ENCODE measurements around the gene FAM107A. TPM values are rescaled to one million over a fixed set of nuclear protein-coding genes. Genes with fewer than 3 reads are reported as not detected.

Gene FAM107A
- polyA plus RNA-seq, 1 donor from 2014 or later = 0.16 TPM

- H3K4me3 ChIP-seq (ENCODE audit: low read length) = no peak overlapping the region
- H3K9ac ChIP-seq (ENCODE audit: low read length) = no peak overlapping the region
- no peaks in the 10 kb centered on the region for H3F3A ChIP-seq (ENCODE audit: insufficient read depth, low read length, poor library complexity, severe bottlenecking)
- no peak overlapping the region for H3K4me2 ChIP-seq (ENCODE audit: low read length)
- H3K79me2 ChIP-seq (replicated peaks; ENCODE audit: insufficient read depth, low read length) = no peaks in the 10 kb centered on the region
- H3K9me2 ChIP-seq (ENCODE audit: insufficient read depth, low read length) = no peaks in the 10 kb centered on the region
- no peaks in the 10 kb centered on the region for H4K20me1 ChIP-seq (ENCODE audit: insufficient read depth)
- H3K36me3 ChIP-seq (ENCODE audit: insufficient read depth, low read length) = no peaks in the 10 kb centered on the region
- no peaks in the 10 kb centered on the region for H3K9me3 ChIP-seq (ENCODE audit: low read length)
- H2AFZ ChIP-seq (ENCODE audit: low read depth, low read length) = no peak overlapping the region
- H3K27ac ChIP-seq (ENCODE audit: low read length) = no peak overlapping the region
- TF ChIP-seq EP300 (conservative IDR thresholded peaks at IDR 0.05; ENCODE audit: poor library complexity, severe bottlenecking) (no peak), EZH2 (IDR thresholded peaks at IDR 0.05; ENCODE audit: borderline replicate concordance, insufficient read depth, low read length, poor library complexity, severe bottlenecking) (no peak), TAF1 (IDR thresholded peaks at IDR 0.05; ENCODE audit: low read depth) (no peak), MXI1 (conservative IDR thresholded peaks at IDR 0.05; ENCODE audit: poor library complexity, severe bottlenecking) (no peak), POLR2AphosphoS5 (IDR thresholded peaks at IDR 0.05) (no peak), RAD21 (conservative IDR thresholded peaks at IDR 0.05) (no peak), CTCF (IDR thresholded peaks at IDR 0.05; ENCODE audit: poor library complexity, severe bottlenecking) (no peak)
- H3K27me3 ChIP-seq (ENCODE audit: insufficient read depth, low read depth, low read length) = no peaks in the 10 kb centered on the region
These were observed 16.4 kb downstream of the FAM107A start for GRCh38 chr3:58560771-58561311.

- H2AFZ ChIP-seq (ENCODE audit: low read depth, low read length) = no peak overlapping the region
- H3K27ac ChIP-seq (ENCODE audit: low read length) = no peak overlapping the region
- H3K4me2 ChIP-seq (ENCODE audit: low read length) = no peak overlapping the region
- no peaks in the 10 kb centered on the region for H3K9me3 ChIP-seq (ENCODE audit: low read length)
- no peak overlapping the region for H3K4me3 ChIP-seq (ENCODE audit: low read length)
- H3K36me3 ChIP-seq (ENCODE audit: insufficient read depth, low read length) = no peaks in the 10 kb centered on the region
- H3K27me3 ChIP-seq (ENCODE audit: insufficient read depth, low read depth, low read length) = no peaks in the 10 kb centered on the region
- no peak overlapping the region for H3K9ac ChIP-seq (ENCODE audit: low read length)
- H3K9me2 ChIP-seq (ENCODE audit: insufficient read depth, low read length) = no peaks in the 10 kb centered on the region
- no peaks in the 10 kb centered on the region for H3K79me2 ChIP-seq (replicated peaks; ENCODE audit: insufficient read depth, low read length)
- TF ChIP-seq CTCF (IDR thresholded peaks at IDR 0.05; ENCODE audit: poor library complexity, severe bottlenecking) = no peak
- no peak for TF ChIP-seq TAF1 (IDR thresholded peaks at IDR 0.05; ENCODE audit: low read depth)
- TF ChIP-seq MXI1 (conservative IDR thresholded peaks at IDR 0.05; ENCODE audit: poor library complexity, severe bottlenecking) = no peak
- TF ChIP-seq EZH2 (IDR thresholded peaks at IDR 0.05; ENCODE audit: borderline replicate concordance, insufficient read depth, low read length, poor library complexity, severe bottlenecking) = no peak
- no peak for TF ChIP-seq POLR2AphosphoS5 (IDR thresholded peaks at IDR 0.05)
- TF ChIP-seq REST (IDR thresholded peaks at IDR 0.05; ENCODE audit: borderline replicate concordance) = no peak
- no peak for TF ChIP-seq EP300 (conservative IDR thresholded peaks at IDR 0.05; ENCODE audit: poor library complexity, severe bottlenecking)
- no peak for TF ChIP-seq RAD21 (conservative IDR thresholded peaks at IDR 0.05)
- TF ChIP-seq SMC3 (conservative IDR thresholded peaks at IDR 0.05; ENCODE audit: poor library complexity) = no peak
- H3F3A ChIP-seq (ENCODE audit: insufficient read depth, low read length, poor library complexity, severe bottlenecking) = no peaks in the 10 kb centered on the region
- H4K20me1 ChIP-seq (ENCODE audit: insufficient read depth) = no peaks in the 10 kb centered on the region
These were observed 17.6 kb downstream of the FAM107A start for GRCh38 chr3:58559586-58559985.

Measured in neural cell (in vitro differentiated cells).